Small intestine (tissue), 7 donors: ENCODE results near the gene GPN1. TPM values are rescaled to one million over a fixed set of nuclear protein-coding genes. Genes with fewer than 3 reads are reported as not detected.
"Not testable (repeated sequence)": the region's sequence is repeated elsewhere in the genome, so short reads cannot be mapped to it uniquely, and the experiment has no call there.

Experiments used
- DNase-seq, 2 donors: peaks; one replicate each; pipeline versions ENCODE4 v3.0.0 to v3.0.0-alpha.2; 2013
- FAIRE-seq: peaks from 2 replicates; lab custom pipeline; 2012; peaks lifted over from hg19 to GRCh38; lab: Jason Lieb, UNC
- H3K27ac ChIP-seq, 3 donors: one replicate each; pipeline ENCODE4 v1.5.1; 2013; ENCODE audit warnings: low read length in 2 of 3, mild to moderate bottlenecking in 2 of 3, control low read depth in 1 of 3, inconsistent platforms in 1 of 3, low read depth in 1 of 3, moderate library complexity in 1 of 3
- H3K27me3 ChIP-seq, 3 donors: one replicate each; pipeline ENCODE4 v1.6.1; 2013; ENCODE audit warnings: low read length in 3 of 3, inconsistent platforms in 1 of 3; ENCODE audit not compliant: control insufficient read depth in 3 of 3, insufficient read depth in 3 of 3
- H3K36me3 ChIP-seq, 3 donors: one replicate each; pipeline ENCODE4 v1.6.1; 2013; ENCODE audit warnings: low read length in 3 of 3, inconsistent platforms in 1 of 3, low read depth in 1 of 3, mild to moderate bottlenecking in 1 of 3, moderate library complexity in 1 of 3; ENCODE audit not compliant: control insufficient read depth in 3 of 3, insufficient read depth in 2 of 3
- H3K4me1 ChIP-seq, 3 donors: one replicate each; pipeline ENCODE4 v1.6.1; 2013; ENCODE audit warnings: low read length in 2 of 3, inconsistent platforms in 1 of 3, low read depth in 1 of 3, mild to moderate bottlenecking in 1 of 3, moderate library complexity in 1 of 3; ENCODE audit not compliant: control insufficient read depth in 3 of 3, insufficient read depth in 2 of 3
- H3K4me3 ChIP-seq, 3 donors: one replicate each; pipeline ENCODE4 v1.5.1; 2013; ENCODE audit warnings: low read length in 3 of 3, control low read depth in 1 of 3, inconsistent platforms in 1 of 3, low read depth in 1 of 3, mild to moderate bottlenecking in 1 of 3, moderate library complexity in 1 of 3
- H3K9me3 ChIP-seq, 2 donors: one replicate each; pipeline ENCODE4 v1.6.1; 2013; ENCODE audit warnings: low read depth in 1 of 2, low read length in 1 of 2; ENCODE audit not compliant: control insufficient read depth in 2 of 2, insufficient read depth in 1 of 2
- WGBS, 3 donors: extraction: QIAGEN DNeasy Blood & Tissue Kit; methylation state at CpG; one replicate each; pipeline ENCODE4 v1.1.7; 2013; 5-methylcytosine and 5-hydroxymethylcytosine counted together
- polyA plus RNA-seq, 4 donors: library from polyadenylated mRNA; stranded (reverse) in 3 of 4; unstranded in 1 of 4; fragments of 200-250 nt in 3 of 4; fragments of 120-200 nt in 1 of 4; gene quantifications; one replicate each; pipeline versions ENCODE4 v1.2.1 to v1.2.3, GENCODE V29; 2013
- donor health status: healthy with polysubstance abuse.
- donor health status: control.
- donor health status: control.
- donor health status: Bipolar disorder and iron deficiency.
- donor health status: healthy.

GPN1 gene
- polyA plus RNA-seq, 4 donors: 21.9 to 41.4 (median 33.5) TPM

DNA sequence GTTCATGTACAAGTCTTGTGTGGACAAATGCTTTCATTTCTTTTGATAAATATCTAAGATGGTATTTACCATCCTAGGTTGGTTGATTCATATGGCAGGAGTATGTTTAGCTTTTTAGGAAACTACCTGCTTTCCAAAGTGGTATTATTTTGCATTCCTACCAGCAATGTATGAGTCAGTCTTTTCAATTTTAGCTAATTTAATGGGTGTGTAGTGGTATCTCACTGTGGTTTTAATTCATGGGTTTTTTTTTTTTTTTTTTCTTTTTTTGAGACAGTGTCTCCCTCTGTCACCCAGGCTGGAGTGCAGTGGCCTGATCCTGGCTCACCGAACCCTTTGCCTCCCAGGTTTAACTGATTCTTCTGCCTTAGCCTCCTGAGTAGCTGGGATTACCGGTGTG is 41.8 kb upstream of the GPN1 start:
- Histone ChIP-seq H3K36me3 (peaks cover 0 to 8% (median 2%) of the 10 kb centered on the region in 3 donors), H3K27me3 (peaks cover 0 to 3% (median 0%) of the 10 kb centered on the region in 3 donors), H3K4me3 (no peak overlapping the region), H3K9me3 (peaks cover 0 to 20% of the 10 kb centered on the region in 2 donors), H3K27ac (no peak overlapping the region), H3K4me1 (peaks cover 6 to 10% (median 6%) of the 10 kb centered on the region in 3 donors)
- WGBS, 3 donors: 80 to 95% (median 85%) methylated on average over 2 of the region's 2 CpGs
- no peak for FAIRE-seq
- no peak for DNase-seq

DNA sequence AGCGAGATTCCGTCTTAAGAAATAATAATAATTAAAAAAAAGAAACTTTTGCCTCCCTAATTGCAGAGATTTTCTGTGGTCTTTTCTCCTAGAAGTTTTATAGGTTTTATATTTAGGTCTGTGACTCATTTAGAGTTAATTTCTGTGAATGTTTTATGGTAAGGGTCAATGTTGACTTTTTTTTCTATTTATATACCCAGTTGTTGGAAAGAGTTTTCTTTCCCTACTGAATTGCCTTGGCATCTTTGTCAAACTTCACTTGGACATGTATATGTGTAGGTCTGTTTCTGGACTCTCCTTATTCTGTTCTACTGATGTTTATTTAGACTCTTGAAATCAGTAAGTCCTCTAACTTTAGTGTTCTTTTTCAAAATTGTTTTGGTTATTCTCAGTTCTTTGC is 40.5 kb upstream of the GPN1 start:
- Histone ChIP-seq H3K4me1 (peaks cover 6 to 10% (median 6%) of the 10 kb centered on the region in 3 donors), H3K27me3 (no peaks in the 10 kb centered on the region), H3K9me3 (peaks cover 0 to 24% of the 10 kb centered on the region in 2 donors), H3K36me3 (peaks cover 0 to 14% (median 2%) of the 10 kb centered on the region in 3 donors), H3K27ac (no peak overlapping the region), H3K4me3 (no peak overlapping the region)
- WGBS, 3 donors: 93 to 98% (median 98%) methylated on average over 2 of the region's 2 CpGs
- FAIRE-seq (no peak), DNase-seq (no peak)

DNA sequence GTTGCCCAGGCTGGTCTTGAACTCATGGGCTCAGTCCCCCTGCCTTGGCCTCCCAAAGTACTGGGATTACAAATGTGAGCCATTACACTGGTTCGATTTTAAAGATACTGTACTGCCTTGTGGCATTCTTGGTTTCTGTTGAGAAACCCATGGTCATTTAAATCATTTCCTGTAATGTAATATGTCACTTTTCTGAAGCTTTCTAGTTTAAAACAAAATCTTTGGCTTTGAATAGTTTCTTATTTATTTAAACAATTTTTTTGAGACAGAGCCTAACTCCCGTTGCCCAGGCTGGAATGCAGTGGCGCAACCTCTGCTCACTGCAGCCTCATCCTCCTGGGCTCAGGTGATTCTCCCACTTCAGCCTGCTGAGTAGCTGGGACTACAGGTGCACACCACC is 37.1 kb upstream of the GPN1 start:
- Histone ChIP-seq H3K27me3 (no peaks in the 10 kb centered on the region), H3K9me3 (peaks cover 0 to 50% of the 10 kb centered on the region in 2 donors), H3K4me3 (no peak overlapping the region), H3K36me3 (peaks cover 0 to 15% (median 2%) of the 10 kb centered on the region in 3 donors), H3K27ac (no peak overlapping the region), H3K4me1 (peaks cover 0 to 4% (median 0%) of the 10 kb centered on the region in 3 donors)
- FAIRE-seq: no peak
- no peak for DNase-seq
- WGBS, 3 donors: 83 to 88% (median 87%) methylated on average over 3 of the region's 3 CpGs

DNA sequence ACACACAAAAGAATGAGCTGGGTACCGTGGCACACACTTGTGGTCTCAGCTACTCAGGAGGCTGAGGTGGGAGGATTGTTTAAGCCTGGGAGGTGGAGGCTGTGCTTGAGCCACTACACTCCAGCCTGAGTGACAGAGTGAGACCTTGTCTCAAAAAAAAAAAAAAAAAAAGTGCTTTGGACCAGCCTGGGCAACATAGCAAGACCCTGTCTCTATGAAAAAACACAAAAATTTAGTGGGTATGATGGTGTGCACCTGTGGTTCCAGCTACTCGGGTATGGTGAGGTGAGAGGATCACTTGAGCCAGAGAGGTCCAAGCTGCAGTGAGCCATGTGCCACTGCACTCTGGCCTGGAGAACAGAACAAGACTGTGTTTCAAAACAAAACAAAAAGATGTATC is 35.6 kb upstream of the GPN1 start:
- no peak overlapping the region for H3K4me3 ChIP-seq
- peaks cover 0 to 12% (median 2%) of the 10 kb centered on the region in 3 donors for H3K36me3 ChIP-seq
- H3K4me1 ChIP-seq: peaks cover 0 to 4% (median 0%) of the 10 kb centered on the region in 3 donors
- no peak overlapping the region for H3K27ac ChIP-seq
- FAIRE-seq (no peak), DNase-seq (no peak)
- no peaks in the 10 kb centered on the region for H3K27me3 ChIP-seq
- peaks cover 0 to 50% of the 10 kb centered on the region in 2 donors for H3K9me3 ChIP-seq
- WGBS, 3 donors: 95 to 97% (median 96%) methylated on average over 2 of the region's 2 CpGs

DNA sequence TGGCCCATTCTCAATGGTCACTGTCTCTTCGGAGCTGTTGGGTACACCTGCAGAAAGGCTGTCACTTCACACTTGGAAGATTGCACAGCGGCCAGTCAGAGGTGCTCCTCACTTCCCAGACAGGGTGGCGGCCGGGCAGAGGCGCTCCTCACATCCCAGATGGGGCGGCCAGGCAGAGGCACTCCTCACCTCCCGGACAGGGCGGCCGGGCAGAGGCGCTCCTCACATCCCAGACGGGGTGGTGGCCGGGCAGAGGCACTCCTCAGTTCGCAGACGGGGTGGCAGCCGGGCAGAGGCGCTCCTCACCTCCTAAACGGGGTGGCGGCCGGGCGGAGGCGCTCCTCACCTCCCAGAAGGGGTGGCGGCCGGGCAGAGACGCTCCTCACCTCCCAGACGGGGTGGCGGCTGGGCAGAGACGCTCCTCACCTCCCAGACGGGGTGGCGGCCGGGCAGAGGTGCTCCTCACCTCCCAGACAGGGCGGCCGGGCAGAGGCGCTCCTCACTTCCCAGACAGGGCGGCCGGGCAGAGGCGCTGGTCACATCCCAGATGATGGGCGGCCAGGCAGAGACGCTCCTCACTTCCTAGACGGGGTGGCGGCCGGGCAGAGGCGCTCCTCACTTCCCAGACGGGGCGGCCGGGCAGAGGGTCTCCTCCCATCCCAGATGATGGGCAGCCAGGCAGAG is 34.7 kb upstream of the GPN1 start:
- H3K27ac ChIP-seq, H3K4me3 ChIP-seq, DNase-seq, H3K4me1 ChIP-seq, FAIRE-seq, H3K27me3 ChIP-seq: not testable (repeated sequence)
- WGBS, 3 donors: 97 to 99% (median 97%) methylated on average over 41 to 45 of the region's 45 CpGs
- H3K9me3 ChIP-seq: peaks cover 0 to 50% of the 10 kb centered on the region in 2 donors
- H3K36me3 ChIP-seq: peaks cover 0 to 19% (median 2%) of the 10 kb centered on the region in 3 donors

GRCh38 chr2:27595412-27595811 is 33.4 kb upstream of the GPN1 start:
- H3K27ac ChIP-seq, H3K4me1 ChIP-seq, H3K4me3 ChIP-seq, H3K27me3 ChIP-seq, DNase-seq, FAIRE-seq: not testable (repeated sequence)
- Histone ChIP-seq H3K9me3 (peaks cover 0 to 50% of the 10 kb centered on the region in 2 donors), H3K36me3 (peaks cover 0 to 23% (median 6%) of the 10 kb centered on the region in 3 donors)
- WGBS, 3 donors: 98 to 99% (median 99%) methylated on average over 9 of the region's 9 CpGs

GRCh38 chr2:27596627-27597026 is 32.2 kb upstream of the GPN1 start:
- H3K4me1 ChIP-seq: peaks cover 0 to 4% (median 0%) of the 10 kb centered on the region in 3 donors
- FAIRE-seq: no peak
- no peak overlapping the region for H3K27ac ChIP-seq
- H3K27me3 ChIP-seq: no peaks in the 10 kb centered on the region
- H3K36me3 ChIP-seq: peaks cover 0 to 27% (median 8%) of the 10 kb centered on the region in 3 donors
- H3K4me3 ChIP-seq: no peak overlapping the region
- peaks cover 0 to 41% of the 10 kb centered on the region in 2 donors for H3K9me3 ChIP-seq
- DNase-seq: no peak
- 87 to 95% (median 88%) methylated on average over 1 of the region's 1 CpG for WGBS, 3 donors

GRCh38 chr2:27606611-27607010 is 22.2 kb upstream of the GPN1 start:
- H3K4me3 ChIP-seq: no peak overlapping the region
- no peak overlapping the region for H3K27ac ChIP-seq
- DNase-seq (no peak), FAIRE-seq (no peak)
- H3K9me3 ChIP-seq: no peaks in the 10 kb centered on the region
- H3K36me3 ChIP-seq: peaks cover 21 to 43% (median 23%) of the 10 kb centered on the region in 3 donors
- 85 to 96% (median 94%) methylated on average over 2 of the region's 2 CpGs for WGBS, 3 donors
- H3K27me3 ChIP-seq: no peaks in the 10 kb centered on the region
- H3K4me1 ChIP-seq: no peaks in the 10 kb centered on the region
